Measurements from ENCODE around the gene CYBC1. TPM values are rescaled to one million over a fixed set of nuclear protein-coding genes. Genes with fewer than 3 reads are reported as not detected.

Gene CYBC1
- total and polyA plus RNA-seq, 9 donors, result 34.0 to 101 (median 58.6) TPM

- Histone ChIP-seq H3K4me1 (ENCODE audit: insufficient read depth) (no peaks in the 10 kb centered on the region), H3K36me3 (no peaks in the 10 kb centered on the region), H3K27ac (peak overlapping the region in 1 of 2 donors; percentile 41), H3K9me3 (no peaks in the 10 kb centered on the region), H3K27me3 (no peaks in the 10 kb centered on the region), H3K4me3 (no peak overlapping the region)
- TF ChIP-seq POLR2A (IDR thresholded peaks at IDR 0.05) (no peak), CTCF (IDR thresholded peaks at IDR 0.05) (no peak), EP300 (IDR thresholded peaks at IDR 0.05) (no peak)
- DNase-seq, result no peak
- intact Hi-C loops (cut with DNase I), result no loop called here
- 20 to 68% (median 42%) methylated on average over 6 of the region's 6 CpGs for WGBS, 3 donors
Measured at GRCh38 chr17:82483204-82483660, 32.7 kb upstream of the CYBC1 start.

- H3K4me3 ChIP-seq, result no peak overlapping the region
- H3K36me3 ChIP-seq, result no peaks in the 10 kb centered on the region
- H3K27me3 ChIP-seq, result no peaks in the 10 kb centered on the region
- intact Hi-C loops (cut with DNase I), result no loop called here
- H3K4me1 ChIP-seq (ENCODE audit: insufficient read depth), result no peaks in the 10 kb centered on the region
- TF ChIP-seq EP300 (IDR thresholded peaks at IDR 0.05), result no peak
- no peak for TF ChIP-seq POLR2A (IDR thresholded peaks at IDR 0.05)
- TF ChIP-seq CTCF (IDR thresholded peaks at IDR 0.05), result no peak
- no peaks in the 10 kb centered on the region for H3K9me3 ChIP-seq
- WGBS, 3 donors, result 90% methylated on average over 9 of the region's 9 CpGs
- no peak overlapping the region for H3K27ac ChIP-seq
- DNase-seq, result no peak
Measured at GRCh38 chr17:82480318-82480717, 29.8 kb upstream of the CYBC1 start.

- Histone ChIP-seq H3K36me3 (no peaks in the 10 kb centered on the region), H3K9me3 (no peaks in the 10 kb centered on the region), H3K27ac (no peak overlapping the region), H3K27me3 (no peaks in the 10 kb centered on the region), H3K4me3 (no peak overlapping the region), H3K4me1 (ENCODE audit: insufficient read depth) (no peaks in the 10 kb centered on the region)
- intact Hi-C loops (cut with DNase I), result no loop called here
- TF ChIP-seq CTCF (IDR thresholded peaks at IDR 0.05), result no peak
- TF ChIP-seq POLR2A (IDR thresholded peaks at IDR 0.05), result no peak
- TF ChIP-seq EP300 (IDR thresholded peaks at IDR 0.05), result no peak
- WGBS, 3 donors, result 76 to 77% (median 77%) methylated on average over 5 of the region's 5 CpGs
- DNase-seq, result no peak
Measured at GRCh38 chr17:82479602-82480001, 29.1 kb upstream of the CYBC1 start.

- Histone ChIP-seq H3K27me3 (no peaks in the 10 kb centered on the region), H3K4me3 (no peak overlapping the region), H3K27ac (no peak overlapping the region), H3K9me3 (no peaks in the 10 kb centered on the region), H3K36me3 (no peaks in the 10 kb centered on the region), H3K4me1 (ENCODE audit: insufficient read depth) (no peaks in the 10 kb centered on the region)
- 83 to 93% (median 86%) methylated on average over 8 of the region's 8 CpGs for WGBS, 3 donors
- TF ChIP-seq EP300 (IDR thresholded peaks at IDR 0.05), result no peak
- no peak for TF ChIP-seq CTCF (IDR thresholded peaks at IDR 0.05)
- TF ChIP-seq POLR2A (IDR thresholded peaks at IDR 0.05), result no peak
- no peak for DNase-seq
- intact Hi-C loops (cut with DNase I), result no loop called here
Measured at GRCh38 chr17:82477934-82478333, 27.4 kb upstream of the CYBC1 start.
